ENCODE results near the gene MANEAL.

DNA sequence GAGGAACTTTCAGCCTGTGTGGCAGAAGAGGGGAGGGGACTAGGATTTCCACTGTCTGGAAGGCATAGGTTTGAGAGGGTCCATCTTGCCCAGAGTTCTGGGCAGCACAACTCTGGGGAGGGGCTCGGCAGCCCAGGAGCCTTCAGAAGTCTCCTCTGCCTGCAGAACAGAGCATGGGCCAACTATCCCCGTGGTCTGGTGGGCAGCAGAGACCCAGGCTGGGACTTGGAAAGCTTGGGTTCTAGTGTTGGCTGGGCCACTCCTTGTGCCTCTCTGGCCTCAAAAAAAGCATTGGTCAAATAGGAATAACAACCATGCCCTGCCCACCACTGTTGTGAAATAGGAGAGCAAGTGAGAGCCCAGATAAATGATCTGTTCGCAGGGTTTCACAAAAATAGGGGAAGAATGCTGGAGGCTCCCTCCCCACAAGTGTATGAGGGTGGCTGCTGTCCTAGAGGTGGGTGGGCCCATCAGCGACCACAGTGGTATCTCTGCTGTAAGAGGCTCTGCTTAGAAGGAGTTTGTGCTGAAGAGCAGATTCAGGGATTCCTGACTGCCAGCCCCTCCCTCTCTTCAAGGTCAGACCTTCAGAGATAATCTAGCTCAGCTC lies 37.6 kb upstream of the MANEAL start:
- TF ChIP-seq EZH2 (IDR thresholded peaks at IDR 0.05; ENCODE audit: borderline replicate concordance) (no peak), CTCF (IDR thresholded peaks at IDR 0.05; ENCODE audit: poor library complexity) (no peak), EZH2phosphoT487 (IDR thresholded peaks at IDR 0.05; ENCODE audit: low read depth, severe bottlenecking, unreplicated experiment) (no peak)
